ENCODE data around the gene PRDX1.
A peak's percentile ranks its signal among the peaks of the same experiment; 100 is the strongest.
"Not testable (repeated sequence)": the region's sequence is repeated elsewhere in the genome, so short reads cannot be mapped to it uniquely, and the experiment has no call there.

Gene PRDX1

GRCh38 chr1:45513532-45514260 is 8.0 kb downstream of the PRDX1 start:
- not testable (repeated sequence) for H3K9me3 ChIP-seq (ENCODE audit: low read length); H3K27ac ChIP-seq (ENCODE audit: low read depth, low read length); H3K9ac ChIP-seq (ENCODE audit: low read length); H3K4me3 ChIP-seq (ENCODE audit: low read depth in 1 of 2, low read length in 2 of 2); H3K27me3 ChIP-seq (ENCODE audit: control insufficient read depth in 1 of 2, insufficient read depth in 2 of 2, low read length in 2 of 2)
- peaks cover 75% of the 10 kb centered on the region for H3K36me3 ChIP-seq (ENCODE audit: insufficient read depth, low read length)
- H3K4me1 ChIP-seq (ENCODE audit: insufficient read depth, low read length), result peaks cover 16% of the 10 kb centered on the region

DNA sequence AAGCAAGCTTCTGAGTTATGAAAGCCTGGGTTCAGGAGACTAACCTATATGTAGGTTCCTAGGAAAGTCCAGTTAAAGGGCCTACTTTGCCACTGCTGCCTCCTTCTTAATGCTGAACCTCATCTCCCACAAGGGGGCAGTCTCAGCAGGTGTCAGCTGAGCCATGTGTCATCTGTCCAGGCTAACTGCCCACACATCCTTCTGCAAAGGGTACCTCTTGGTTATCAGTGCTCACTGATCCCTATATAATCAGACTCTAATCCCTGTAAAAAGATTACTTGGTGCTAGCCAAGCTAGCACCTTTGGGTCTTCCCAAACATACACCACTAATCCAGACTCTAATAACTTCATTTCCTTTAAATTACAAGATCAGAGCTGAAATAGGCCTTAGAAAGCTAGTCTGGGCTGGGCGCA is 9.0 kb downstream of the PRDX1 start:
- Histone ChIP-seq H3K9me3 (ENCODE audit: low read length) (no peaks in the 10 kb centered on the region), H3K27me3 (ENCODE audit: control insufficient read depth in 1 of 2, insufficient read depth in 2 of 2, low read length in 2 of 2) (no peaks in the 10 kb centered on the region), H3K9ac (ENCODE audit: low read length) (no peak overlapping the region), H3K27ac (ENCODE audit: low read depth, low read length) (no peak overlapping the region), H3K36me3 (ENCODE audit: insufficient read depth, low read length) (peaks cover 80% of the 10 kb centered on the region), H3K4me1 (ENCODE audit: insufficient read depth, low read length) (peaks cover 19% of the 10 kb centered on the region), H3K4me3 (ENCODE audit: low read depth in 1 of 2, low read length in 2 of 2) (no peak overlapping the region)

DNA sequence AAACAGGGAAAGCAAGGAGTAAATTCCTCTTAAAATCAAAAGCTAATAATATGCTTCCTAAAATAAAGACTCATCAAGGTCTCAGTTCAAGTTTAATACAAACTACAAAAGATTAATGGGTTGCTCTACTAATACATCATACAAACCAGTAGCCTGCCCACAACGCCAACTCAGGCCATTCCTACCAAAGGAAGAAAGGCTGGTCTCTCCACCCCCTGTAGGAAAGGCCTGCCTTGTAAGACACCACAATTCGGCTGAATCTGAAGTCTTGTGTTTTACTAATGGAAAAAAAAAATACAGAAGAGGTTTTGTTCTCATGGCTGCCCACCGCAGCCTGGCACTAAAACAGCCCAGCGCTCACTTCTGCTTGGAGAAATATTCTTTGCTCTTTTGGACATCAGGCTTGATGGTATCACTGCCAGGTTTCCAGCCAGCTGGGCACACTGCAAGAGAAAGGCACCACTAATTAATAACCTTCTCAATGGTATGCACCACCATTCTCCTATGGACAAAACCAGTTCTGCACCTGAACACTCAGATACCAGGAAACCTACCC is 10.6 kb downstream of the PRDX1 start:
- no peak overlapping the region for H3K27ac ChIP-seq (ENCODE audit: low read depth, low read length)
- H3K4me1 ChIP-seq (ENCODE audit: insufficient read depth, low read length), result peaks cover 12% of the 10 kb centered on the region
- no peaks in the 10 kb centered on the region for H3K9me3 ChIP-seq (ENCODE audit: low read length)
- peaks cover 65% of the 10 kb centered on the region for H3K36me3 ChIP-seq (ENCODE audit: insufficient read depth, low read length)
- no peaks in the 10 kb centered on the region for H3K27me3 ChIP-seq (ENCODE audit: control insufficient read depth in 1 of 2, insufficient read depth in 2 of 2, low read length in 2 of 2)
- no peak overlapping the region for H3K9ac ChIP-seq (ENCODE audit: low read length)
- H3K4me3 ChIP-seq (ENCODE audit: low read depth in 1 of 2, low read length in 2 of 2), result no peak overlapping the region

GRCh38 chr1:45510036-45510971 is 11.4 kb downstream of the PRDX1 start:
- H3K4me1 ChIP-seq (ENCODE audit: insufficient read depth, low read length), result peaks cover 6% of the 10 kb centered on the region
- no peaks in the 10 kb centered on the region for H3K27me3 ChIP-seq (ENCODE audit: control insufficient read depth in 1 of 2, insufficient read depth in 2 of 2, low read length in 2 of 2)
- no peak overlapping the region for H3K4me3 ChIP-seq (ENCODE audit: low read depth in 1 of 2, low read length in 2 of 2)
- H3K9ac ChIP-seq (ENCODE audit: low read length), result no peak overlapping the region
- no peaks in the 10 kb centered on the region for H3K9me3 ChIP-seq (ENCODE audit: low read length)
- H3K27ac ChIP-seq (ENCODE audit: low read depth, low read length), result no peak overlapping the region
- peaks cover 60% of the 10 kb centered on the region for H3K36me3 ChIP-seq (ENCODE audit: insufficient read depth, low read length)

DNA sequence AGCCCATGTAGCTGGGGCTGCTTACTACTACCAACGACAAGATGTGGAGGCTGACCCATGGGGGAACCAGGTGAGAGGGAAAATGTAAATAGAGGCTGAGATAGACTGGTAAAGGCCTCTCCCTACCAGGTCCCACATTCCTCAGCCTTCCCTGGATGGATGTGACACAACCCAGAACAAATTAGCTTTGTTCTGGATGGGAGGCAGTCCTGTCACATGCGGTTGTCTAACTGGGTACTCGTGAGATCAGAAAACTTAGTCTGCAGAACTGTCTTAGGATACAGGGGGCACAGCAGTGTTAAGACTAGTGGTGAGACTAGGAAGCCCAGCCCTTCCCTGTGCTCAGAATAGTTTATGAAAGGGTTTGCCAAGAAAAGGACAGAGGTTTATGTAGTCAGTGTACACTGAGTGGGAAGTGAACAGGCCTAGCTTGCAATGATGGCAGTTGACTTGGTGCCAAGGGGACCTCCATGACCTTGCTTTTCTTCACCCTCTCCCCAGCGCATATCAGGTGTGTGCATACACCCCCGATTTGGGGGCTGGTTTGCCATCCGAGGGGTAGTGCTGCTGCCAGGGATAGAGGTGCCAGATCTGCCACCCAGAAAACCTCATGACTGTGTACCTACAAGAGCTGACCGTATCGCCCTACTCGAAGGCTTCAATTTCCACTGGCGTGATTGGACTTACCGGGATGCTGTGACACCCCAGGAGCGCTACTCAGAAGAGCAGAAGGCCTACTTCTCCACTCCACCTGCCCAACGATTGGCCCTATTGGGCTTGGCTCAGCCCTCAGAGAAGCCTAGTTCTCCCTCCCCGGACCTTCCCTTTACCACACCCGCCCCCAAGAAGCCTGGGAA is 13.2 kb downstream of the PRDX1 start:
- H3K4me3 ChIP-seq (ENCODE audit: low read depth in 1 of 2, low read length in 2 of 2), result no peak overlapping the region
- H3K4me1 ChIP-seq (ENCODE audit: insufficient read depth, low read length), result peaks cover 6% of the 10 kb centered on the region
- no peak overlapping the region for H3K27ac ChIP-seq (ENCODE audit: low read depth, low read length)
- peaks cover 43% of the 10 kb centered on the region for H3K36me3 ChIP-seq (ENCODE audit: insufficient read depth, low read length)
- no peaks in the 10 kb centered on the region for H3K27me3 ChIP-seq (ENCODE audit: control insufficient read depth in 1 of 2, insufficient read depth in 2 of 2, low read length in 2 of 2)
- H3K9ac ChIP-seq (ENCODE audit: low read length), result no peak overlapping the region
- no peaks in the 10 kb centered on the region for H3K9me3 ChIP-seq (ENCODE audit: low read length)

GRCh38 chr1:45507893-45508292 is 13.8 kb downstream of the PRDX1 start:
- H3K9me3 ChIP-seq (ENCODE audit: low read length), result no peaks in the 10 kb centered on the region
- no peak overlapping the region for H3K9ac ChIP-seq (ENCODE audit: low read length)
- H3K4me3 ChIP-seq (ENCODE audit: low read depth in 1 of 2, low read length in 2 of 2), result no peak overlapping the region
- no peaks in the 10 kb centered on the region for H3K27me3 ChIP-seq (ENCODE audit: control insufficient read depth in 1 of 2, insufficient read depth in 2 of 2, low read length in 2 of 2)
- H3K4me1 ChIP-seq (ENCODE audit: insufficient read depth, low read length), result peaks cover 6% of the 10 kb centered on the region
- peaks cover 38% of the 10 kb centered on the region for H3K36me3 ChIP-seq (ENCODE audit: insufficient read depth, low read length)
- H3K27ac ChIP-seq (ENCODE audit: low read depth, low read length), result no peak overlapping the region

GRCh38 chr1:45507195-45507594 is 14.5 kb downstream of the PRDX1 start:
- Histone ChIP-seq H3K27ac (ENCODE audit: low read depth, low read length) (no peak overlapping the region), H3K36me3 (ENCODE audit: insufficient read depth, low read length) (peaks cover 32% of the 10 kb centered on the region), H3K4me1 (ENCODE audit: insufficient read depth, low read length) (peaks cover 6% of the 10 kb centered on the region), H3K9me3 (ENCODE audit: low read length) (no peaks in the 10 kb centered on the region), H3K4me3 (ENCODE audit: low read depth in 1 of 2, low read length in 2 of 2) (no peak overlapping the region), H3K9ac (ENCODE audit: low read length) (no peak overlapping the region), H3K27me3 (ENCODE audit: control insufficient read depth in 1 of 2, insufficient read depth in 2 of 2, low read length in 2 of 2) (no peaks in the 10 kb centered on the region)

DNA sequence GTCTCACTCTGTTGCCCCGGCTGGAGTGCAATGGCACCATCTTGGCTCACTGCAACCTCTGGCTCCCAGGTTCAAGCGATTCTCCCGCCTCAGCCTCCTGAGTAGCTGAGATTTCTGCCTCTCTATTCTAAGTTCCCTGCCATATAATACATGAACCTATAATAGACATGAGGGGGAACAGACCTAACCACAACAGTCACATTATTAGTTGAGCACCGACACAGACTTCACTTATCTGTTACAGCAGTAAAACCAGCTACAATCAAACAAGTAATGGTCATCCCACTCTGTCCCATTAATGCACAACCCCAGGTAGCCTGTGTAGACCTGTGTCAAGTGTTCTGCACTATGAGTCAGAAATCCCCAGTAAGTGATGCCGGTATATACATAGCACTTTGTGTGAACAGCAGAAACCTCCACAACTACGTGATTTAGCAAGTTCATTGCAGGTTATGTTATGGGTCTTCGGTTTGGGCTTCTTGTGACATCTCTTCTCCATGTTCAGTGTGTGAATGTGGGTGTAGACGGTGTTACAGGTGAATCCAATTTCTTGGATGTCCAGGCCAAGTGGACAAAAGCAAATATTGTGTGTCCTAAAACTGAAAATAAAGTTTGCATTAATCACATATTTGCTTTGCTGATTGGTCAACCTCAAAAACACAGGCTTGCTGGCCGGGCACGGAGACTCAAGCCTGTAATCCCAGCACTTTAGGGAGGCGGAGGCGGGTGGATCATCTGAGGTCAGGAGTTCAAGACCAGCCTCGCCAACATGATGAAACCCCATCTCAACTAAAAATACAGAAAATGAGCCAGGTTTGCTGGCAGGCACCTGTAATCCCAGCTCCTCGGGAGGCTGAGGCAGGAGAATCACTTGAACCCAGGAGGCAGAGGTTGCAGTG is 18.0 kb downstream of the PRDX1 start:
- H3K27me3 ChIP-seq (ENCODE audit: control insufficient read depth in 1 of 2, insufficient read depth in 2 of 2, low read length in 2 of 2), result no peaks in the 10 kb centered on the region
- no peak overlapping the region for H3K4me3 ChIP-seq (ENCODE audit: low read depth in 1 of 2, low read length in 2 of 2)
- no peak overlapping the region for H3K9ac ChIP-seq (ENCODE audit: low read length)
- H3K4me1 ChIP-seq (ENCODE audit: insufficient read depth, low read length), result peaks cover 15% of the 10 kb centered on the region
- H3K36me3 ChIP-seq (ENCODE audit: insufficient read depth, low read length), result peaks cover 9% of the 10 kb centered on the region
- H3K9me3 ChIP-seq (ENCODE audit: low read length), result no peaks in the 10 kb centered on the region
- no peak overlapping the region for H3K27ac ChIP-seq (ENCODE audit: low read depth, low read length)

DNA sequence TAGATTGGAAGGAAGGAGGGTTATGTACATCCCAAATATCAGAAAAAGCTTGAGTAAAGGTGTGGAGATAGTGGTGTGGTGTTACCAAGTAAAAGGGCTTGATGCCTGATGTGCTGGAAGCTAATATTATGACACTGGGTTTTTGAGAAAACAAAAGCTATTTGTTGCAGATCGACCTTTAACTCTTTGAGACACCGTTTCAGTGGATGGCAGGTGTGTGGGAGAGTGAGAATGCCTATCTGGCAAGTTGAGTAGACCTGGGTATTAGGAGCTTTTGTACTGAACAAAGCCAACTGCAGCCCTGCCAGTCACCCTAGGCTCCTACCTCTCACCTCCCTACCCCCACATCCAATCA is 20.2 kb downstream of the PRDX1 start:
- Histone ChIP-seq H3K4me3 (ENCODE audit: low read depth in 1 of 2, low read length in 2 of 2) (no peak overlapping the region), H3K27ac (ENCODE audit: low read depth, low read length) (no peak overlapping the region), H3K9ac (ENCODE audit: low read length) (no peak overlapping the region), H3K9me3 (ENCODE audit: low read length) (no peaks in the 10 kb centered on the region), H3K27me3 (ENCODE audit: control insufficient read depth in 1 of 2, insufficient read depth in 2 of 2, low read length in 2 of 2) (no peaks in the 10 kb centered on the region), H3K4me1 (ENCODE audit: insufficient read depth, low read length) (peaks cover 9% of the 10 kb centered on the region), H3K36me3 (ENCODE audit: insufficient read depth, low read length) (no peaks in the 10 kb centered on the region)

DNA sequence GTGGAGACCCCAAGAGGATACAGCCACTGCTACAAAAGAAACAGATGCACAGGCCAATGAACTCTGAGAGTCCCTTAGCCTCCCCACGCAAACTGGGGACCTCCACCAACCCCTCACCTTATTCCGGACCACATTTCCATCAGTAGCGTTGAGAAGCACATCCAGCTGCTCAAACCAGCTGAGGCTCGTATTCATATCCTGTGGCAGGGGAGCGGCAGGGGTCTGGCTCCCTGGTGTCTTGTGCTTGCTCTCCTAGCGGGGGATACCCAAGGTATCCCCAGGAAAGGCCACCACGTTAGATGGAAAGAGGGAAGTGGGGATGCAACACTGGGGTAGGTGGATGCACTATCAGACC is 22.3 kb downstream of the PRDX1 start:
- peak overlapping the region; percentile 62 for H3K27ac ChIP-seq (ENCODE audit: low read depth, low read length)
- no peaks in the 10 kb centered on the region for H3K36me3 ChIP-seq (ENCODE audit: insufficient read depth, low read length)
- no peaks in the 10 kb centered on the region for H3K27me3 ChIP-seq (ENCODE audit: control insufficient read depth in 1 of 2, insufficient read depth in 2 of 2, low read length in 2 of 2)
- peak overlapping the region; percentile 44 for H3K9ac ChIP-seq (ENCODE audit: low read length)
- H3K4me1 ChIP-seq (ENCODE audit: insufficient read depth, low read length), result peaks cover 9% of the 10 kb centered on the region
- peak overlapping the region; percentile 55 to 67 for H3K4me3 ChIP-seq (ENCODE audit: low read depth in 1 of 2, low read length in 2 of 2)
- no peaks in the 10 kb centered on the region for H3K9me3 ChIP-seq (ENCODE audit: low read length)

Measured in muscle layer of colon (tissue), 2 donors.